Epithelial cell of prostate (primary cell): Measurements from ENCODE around the gene CHPF.

Experiments used
- DNase-seq: peaks from one replicate; pipeline ENCODE4 v3.0.0-alpha.2; 2011; ENCODE audit warnings: low read depth, low spot score
- H3K27ac ChIP-seq: fragments of 450-650 bp; 2 replicates; pipeline ENCODE4 v1.5.1; 2017; ENCODE audit warnings: mild to moderate bottlenecking

The CHPF gene

DNA sequence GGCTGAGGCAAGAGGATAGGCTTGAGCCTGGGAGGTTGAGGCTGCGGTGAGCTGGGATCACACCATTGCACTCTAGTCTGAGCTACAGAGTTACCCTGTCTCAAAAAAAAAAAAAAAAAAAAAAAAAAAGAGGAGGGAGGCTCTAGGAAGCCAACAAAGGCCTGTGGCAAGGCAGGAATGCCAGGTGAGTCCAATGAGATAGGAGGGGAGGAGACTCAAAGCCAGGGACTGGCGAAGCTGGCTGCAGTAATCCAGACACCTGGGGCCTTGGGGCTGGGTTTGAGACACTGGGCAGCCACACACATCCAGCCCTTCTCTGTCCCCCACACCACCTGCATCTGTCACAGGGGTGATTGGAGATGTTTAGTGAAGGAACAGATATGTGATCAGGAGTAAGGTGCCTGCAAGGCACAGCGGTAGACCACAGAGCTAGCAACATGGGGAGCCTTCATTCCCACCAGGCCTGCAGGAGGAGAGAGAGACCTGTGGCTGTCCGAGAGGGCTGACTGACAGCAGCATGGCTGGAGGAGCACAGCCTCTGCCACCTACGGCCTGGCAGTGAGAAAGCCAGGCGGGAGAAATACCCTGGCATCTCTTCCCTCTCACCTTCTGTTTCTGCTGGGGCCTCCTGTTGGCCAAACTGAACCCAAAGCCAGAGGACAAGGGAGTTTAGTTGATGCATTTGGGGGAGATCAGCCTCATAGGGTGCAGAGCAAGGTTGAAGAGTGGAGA lies 9.5 kb downstream of the CHPF start:
- H3K27ac ChIP-seq = no peak overlapping the region
- peak; percentile 45 for DNase-seq

DNA sequence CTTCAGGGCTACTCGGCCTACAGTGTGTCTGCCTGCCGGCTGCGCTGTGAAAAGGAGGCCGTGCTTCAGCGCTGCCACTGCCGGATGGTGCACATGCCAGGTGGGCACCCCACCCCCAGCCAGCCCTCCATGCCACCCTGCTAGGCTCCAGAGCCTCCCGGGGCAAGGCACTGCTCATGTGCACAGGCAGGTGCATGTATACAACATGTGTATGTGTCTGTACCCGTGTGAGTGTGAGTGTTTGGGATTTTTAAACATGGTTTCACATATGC lies 11.3 kb downstream of the CHPF start:
- H3K27ac ChIP-seq = no peak overlapping the region

DNA sequence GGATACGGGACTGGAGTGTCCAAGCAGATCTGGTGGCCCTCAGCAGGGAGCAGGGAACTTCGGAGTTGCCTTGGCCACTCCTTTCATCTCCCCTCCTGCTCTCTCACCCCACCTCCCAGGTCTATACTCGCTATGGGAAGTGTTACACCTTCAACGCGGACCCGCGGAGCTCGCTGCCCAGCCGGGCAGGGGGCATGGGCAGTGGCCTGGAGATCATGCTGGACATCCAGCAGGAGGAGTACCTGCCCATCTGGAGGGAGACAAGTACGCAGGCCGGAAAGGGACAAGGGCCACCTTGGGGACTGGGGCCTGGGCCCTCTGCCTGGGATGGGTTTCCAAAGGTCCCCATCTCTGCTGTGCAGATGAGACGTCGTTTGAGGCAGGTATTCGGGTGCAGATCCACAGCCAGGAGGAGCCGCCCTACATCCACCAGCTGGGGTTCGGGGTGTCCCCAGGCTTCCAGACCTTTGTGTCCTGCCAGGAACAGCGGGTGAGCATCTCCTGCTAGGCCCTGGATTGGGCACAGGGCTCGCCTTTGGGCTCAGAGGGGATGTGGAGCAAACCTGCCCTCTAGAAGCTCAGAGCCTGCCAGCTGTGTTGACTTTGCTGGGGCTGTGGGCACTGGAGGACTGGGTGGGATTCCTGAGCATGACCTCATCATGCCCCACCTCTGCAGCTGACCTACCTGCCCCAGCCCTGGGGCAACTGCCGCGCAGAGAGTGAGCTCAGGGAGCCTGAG lies 11.8 kb downstream of the CHPF start:
- no peak for DNase-seq
- no peak overlapping the region for H3K27ac ChIP-seq

More for the DNA sequence above, 11.3 kb downstream of the CHPF start:
- DNase-seq = no peak

DNA sequence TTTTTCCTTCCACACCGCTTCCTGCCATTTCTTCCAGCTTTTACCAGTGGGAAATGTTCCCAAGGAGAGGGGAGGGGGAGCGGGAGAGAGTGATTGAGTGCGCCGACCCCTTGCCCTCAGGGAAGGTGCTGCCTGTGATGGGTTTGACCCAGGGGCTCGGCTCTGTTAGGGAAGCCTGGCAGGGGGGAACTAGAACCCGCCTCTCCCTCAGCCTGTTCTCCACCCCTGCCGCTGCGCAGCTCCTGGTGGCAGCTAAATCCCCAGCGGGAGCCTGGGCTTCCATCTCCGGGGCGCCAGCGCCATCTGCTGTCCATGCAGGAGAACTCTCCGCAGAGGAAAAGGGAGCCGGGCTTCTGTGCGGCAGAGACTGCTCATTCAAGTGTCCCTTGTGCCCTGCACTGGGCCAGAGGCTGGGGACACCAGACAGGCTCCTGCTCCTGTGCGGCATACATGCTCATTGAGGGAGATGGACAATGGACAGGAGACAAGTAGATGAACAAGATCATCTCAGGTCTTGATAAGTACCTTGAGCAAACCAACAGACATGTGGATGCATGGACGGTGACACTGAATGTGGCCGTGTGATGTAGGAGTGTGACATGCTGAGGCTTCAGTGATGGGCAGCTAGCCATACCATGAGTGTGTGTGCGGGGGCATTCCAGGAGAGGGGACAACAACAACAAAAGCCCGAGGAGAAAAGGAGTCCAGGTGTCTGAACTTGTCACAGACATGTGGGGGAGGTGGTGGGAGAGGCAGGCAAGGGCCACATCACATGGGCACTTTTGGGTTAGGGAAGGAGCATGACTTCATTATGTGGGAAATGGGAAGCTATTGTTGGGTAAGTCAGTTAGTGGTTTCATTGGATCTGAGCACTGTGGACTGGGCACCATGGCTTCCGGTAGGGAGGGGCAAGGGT lies 13.3 kb downstream of the CHPF start:
- no peak for DNase-seq
- no peak overlapping the region for H3K27ac ChIP-seq

DNA sequence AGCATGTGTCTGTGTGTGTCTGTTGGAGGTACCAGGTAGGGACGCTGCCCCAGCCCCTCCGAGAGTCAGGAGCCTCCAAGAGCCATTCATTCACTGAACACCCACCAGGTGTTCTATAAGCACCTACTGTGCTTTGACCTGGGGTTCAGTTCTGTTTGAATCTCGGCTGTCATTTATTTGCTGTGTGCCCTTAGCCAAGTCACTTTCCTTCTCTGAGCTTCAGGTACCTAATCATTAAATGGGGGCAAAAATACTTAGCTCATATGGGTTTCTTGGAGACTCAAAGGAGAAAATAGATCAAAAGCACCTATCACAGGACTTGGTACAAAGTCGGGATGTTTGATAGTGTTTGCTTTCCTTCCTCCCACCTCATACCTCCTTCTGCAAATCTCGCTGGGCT lies 16.1 kb downstream of the CHPF start:
- no peak overlapping the region for H3K27ac ChIP-seq
- no peak for DNase-seq

DNA sequence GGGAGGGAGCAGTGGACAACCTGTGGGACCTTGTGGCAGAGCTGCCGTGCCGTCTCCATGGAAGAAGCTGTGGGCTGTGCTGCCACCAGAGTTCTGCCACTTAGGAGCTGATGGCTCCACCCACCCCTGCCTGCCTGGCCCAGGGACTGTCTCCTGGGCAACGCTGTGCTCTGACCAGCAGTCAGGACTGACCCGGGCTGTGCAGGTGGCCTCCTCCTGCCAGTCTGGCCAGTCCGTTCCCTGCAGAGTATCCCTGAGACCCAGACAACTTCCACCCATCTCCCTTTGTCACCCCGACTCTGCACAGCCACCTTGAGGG lies 16.6 kb downstream of the CHPF start:
- H3K27ac ChIP-seq = no peak overlapping the region
- no peak for DNase-seq

DNA sequence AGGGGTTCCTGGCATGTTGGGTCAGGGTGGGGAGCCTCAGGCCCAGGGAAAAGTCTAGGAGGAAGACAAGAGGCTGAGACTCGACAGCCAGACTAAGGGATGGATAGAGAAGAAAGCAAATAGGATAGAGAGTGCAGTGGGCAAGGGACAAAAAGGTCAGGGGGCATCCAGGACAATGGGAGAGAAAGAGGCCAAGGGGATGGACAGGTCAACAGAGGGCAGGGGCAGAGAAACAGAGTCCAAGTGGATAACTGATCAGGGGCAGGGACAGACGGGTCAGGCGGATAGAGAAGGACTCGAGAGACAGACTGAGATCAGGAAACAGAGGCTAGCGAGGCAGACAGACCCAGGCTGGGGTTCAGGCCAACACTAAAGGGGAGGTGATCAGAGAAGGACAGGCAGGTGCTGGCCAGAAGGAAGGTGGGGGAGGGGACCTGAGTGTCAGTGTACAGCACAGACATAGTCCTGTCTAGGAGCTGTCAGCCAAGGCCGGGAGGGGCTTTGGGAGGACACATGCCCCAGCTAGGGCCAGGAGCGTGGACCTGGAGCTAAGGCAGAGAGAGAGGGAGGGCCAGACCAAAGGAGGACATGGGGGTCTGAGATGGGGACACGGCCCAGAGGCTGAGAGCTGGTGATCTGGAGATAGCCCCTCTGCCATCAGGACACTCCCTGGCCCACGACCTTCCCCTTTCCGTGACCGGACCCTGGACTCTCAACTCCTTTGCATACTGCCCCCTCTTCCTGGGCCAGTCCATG lies 17.1 kb downstream of the CHPF start:
- H3K27ac ChIP-seq = no peak overlapping the region
- no peak for DNase-seq

DNA sequence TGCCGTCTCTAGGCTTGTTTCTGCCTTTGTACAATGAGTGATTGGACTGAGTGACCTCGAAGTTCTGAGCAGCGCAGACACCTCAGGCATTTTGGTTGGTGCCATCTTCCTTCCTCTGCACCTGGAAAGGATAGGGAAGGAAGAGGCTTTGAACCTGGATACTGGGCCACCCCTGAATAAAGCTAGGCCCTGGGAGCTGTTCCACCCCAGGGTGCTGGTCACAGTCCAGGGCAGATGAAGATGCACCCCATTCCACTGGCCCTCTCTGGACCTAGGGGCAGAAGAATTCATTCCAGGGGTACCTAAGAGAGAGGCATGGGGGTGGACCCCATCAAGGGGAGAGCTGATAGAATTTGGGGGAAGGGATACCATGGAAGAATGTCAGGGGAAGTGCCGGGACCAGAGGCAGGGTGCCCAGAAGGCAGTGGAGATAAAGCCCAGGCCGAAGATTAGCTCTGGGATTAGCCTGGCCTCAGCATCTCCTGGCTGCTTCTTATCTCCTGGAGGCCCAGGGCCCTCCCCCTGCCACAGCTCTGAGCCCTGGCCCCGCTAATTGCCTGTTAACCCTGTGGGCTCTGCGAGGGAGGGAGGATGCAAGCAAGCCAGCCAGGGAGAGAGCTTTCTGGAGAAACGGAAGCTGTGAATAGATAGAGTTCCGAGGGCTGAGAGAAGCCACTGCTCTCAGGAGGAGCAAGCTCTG lies 17.9 kb downstream of the CHPF start:
- DNase-seq = no peak
- no peak overlapping the region for H3K27ac ChIP-seq

DNA sequence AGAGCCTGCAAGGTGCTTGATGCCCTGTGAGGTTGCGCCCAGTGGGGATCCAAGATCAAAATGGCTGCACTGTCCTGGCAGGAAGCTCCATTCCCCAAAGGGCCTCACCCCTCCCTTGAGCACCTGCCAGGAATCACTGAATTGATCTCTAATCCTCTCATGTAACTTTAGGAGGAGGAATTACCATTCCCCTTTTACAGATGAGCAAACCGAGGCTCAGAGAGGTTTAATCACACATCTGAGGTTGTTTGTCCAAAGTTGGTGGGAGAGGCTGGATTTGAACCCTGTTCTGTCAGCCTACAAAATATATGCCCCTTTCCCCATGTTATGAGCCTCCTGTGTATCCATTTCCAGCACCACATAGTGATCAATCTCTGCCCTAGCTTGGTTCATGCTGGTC lies 18.8 kb downstream of the CHPF start:
- DNase-seq = no peak
- no peak overlapping the region for H3K27ac ChIP-seq

DNA sequence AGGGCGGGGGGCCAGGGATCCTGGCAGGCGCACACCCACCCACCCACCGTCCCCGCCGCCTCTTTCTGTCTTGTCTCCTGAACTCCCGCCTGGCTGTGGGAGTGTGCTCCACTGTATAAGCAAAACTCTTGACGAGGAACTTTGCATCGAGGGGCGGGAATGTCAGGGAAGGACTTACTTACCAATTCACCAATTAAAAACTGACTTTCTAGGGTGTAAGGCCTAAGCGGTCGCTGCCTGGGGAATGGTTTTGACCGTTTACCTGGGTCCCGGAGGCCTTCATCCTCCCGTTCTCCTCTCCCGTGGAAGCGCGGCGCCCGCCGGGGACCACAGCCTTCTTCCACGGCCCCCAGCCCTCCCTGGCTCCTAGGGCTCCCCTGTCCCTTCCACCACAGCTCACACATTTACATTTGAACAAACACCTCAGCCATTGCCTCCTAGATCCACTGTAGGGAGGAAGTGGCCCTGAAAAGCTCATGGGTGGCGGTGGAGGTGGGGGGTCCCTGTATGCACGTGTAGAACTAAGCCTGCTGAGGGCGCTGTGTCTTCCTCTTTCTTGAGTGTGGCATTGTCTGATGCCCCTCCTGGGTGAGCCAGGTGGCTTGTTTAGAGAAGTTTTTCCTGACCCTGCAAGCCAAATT lies 20.5 kb downstream of the CHPF start:
- DNase-seq = no peak
- H3K27ac ChIP-seq = no peak overlapping the region

DNA sequence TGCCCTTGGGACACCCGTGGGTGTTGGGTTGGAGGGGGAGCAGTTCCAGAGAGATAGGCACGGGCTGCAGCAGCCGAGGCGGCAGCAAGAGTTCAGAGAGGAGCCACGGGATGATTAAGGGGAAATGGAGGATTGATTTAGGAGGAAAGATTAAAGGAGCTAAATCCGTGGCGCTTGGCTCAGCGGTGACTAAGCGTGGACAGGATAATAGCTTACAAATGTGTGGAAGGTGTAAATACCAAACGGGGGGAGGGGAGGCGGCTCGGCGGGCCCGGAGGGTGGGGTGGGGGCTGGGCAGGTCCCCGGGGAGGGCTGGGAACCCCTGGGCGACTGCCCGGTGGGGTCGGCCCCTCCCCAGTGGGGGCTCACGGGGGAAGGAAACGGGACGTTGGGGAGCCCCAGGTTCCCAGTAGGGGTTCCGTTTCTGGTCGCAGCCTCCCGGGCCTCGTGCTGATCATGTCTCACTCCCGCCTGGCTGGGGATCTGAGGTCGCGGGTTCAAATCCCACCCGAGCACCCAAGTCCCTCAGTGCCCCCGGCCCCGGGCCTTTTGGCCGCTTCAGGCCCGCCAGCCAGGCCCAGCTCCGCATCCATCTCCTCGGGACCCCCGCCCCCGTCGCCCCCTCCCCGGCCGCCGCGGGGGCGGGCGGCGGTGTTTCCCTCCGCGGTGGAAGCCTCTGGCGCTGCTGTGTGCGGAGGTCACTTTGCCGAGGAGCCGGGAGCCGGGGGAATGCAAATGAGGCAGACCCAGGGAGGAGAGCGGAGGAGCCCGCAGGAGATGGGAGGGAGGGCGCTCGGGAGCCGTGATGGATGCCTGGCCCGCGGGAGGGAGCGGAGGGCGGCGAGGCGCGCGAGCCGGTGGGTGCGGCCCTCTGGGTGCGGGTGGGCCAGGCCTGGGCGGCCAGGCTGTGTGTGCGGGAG lies 21.2 kb downstream of the CHPF start:
- no peak for DNase-seq

DNA sequence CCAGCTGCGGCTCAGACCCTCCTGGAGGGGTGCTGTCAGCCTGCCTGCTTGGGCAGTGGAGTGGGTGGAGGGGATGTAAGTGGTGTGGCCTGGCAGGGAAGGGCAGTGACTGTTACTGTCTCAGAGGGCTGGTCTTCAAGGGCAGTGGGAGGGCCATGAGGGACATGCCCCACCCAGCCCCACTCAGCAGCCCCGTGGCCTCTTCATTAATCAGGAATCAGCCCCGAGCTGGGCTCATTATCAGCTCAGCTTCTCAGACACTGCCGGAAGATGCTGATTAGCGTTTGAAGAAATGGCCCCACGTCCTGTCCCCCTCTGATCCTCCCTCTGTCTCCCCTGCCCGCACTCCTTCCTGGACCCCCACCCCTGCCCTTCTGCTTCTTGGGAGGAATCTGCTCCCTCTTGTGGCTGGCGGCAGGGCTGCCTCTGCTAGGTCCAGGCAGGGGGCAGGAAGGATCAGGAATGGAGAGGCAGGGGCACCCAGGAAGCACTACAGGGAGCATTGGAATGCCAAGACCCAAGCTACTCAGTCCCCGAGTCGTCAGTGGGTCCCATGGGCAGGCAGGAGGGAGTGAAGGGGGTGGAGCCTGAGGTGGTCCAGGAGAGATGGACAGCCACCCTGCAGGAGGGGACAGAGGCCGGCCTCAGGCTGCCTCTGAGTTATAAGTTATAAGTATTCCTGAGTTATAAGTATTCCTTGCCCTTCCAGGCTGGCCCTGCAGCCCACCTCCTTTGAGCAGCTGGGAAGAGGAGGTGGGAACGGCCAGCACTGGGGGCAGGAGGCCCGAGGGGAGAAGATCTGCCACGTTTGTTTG lies 22.3 kb downstream of the CHPF start:
- no peak for DNase-seq
- no peak overlapping the region for H3K27ac ChIP-seq

More for the DNA sequence above, 21.2 kb downstream of the CHPF start:
- H3K27ac ChIP-seq = no peak overlapping the region

DNA sequence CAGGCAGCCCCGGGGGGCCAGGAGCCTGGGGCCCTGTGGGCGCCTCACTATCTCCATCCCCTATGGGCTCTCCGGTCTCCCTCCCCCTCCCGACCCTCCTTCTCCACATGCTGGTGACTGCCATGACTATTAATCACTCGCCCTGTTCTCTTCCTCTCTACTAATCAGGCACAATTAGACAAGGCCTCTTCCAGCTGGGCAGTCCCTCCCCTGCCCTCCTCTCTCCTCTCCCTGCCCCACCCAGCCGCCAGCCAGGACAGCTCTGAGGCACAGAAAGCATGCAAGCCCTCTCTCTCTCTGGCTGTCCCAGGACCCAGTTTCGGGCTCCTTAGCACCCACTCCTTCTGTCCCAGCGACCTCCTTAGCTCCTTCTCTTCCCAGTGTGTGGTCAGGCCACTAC lies 23.5 kb downstream of the CHPF start:
- no peak overlapping the region for H3K27ac ChIP-seq
- DNase-seq = no peak

DNA sequence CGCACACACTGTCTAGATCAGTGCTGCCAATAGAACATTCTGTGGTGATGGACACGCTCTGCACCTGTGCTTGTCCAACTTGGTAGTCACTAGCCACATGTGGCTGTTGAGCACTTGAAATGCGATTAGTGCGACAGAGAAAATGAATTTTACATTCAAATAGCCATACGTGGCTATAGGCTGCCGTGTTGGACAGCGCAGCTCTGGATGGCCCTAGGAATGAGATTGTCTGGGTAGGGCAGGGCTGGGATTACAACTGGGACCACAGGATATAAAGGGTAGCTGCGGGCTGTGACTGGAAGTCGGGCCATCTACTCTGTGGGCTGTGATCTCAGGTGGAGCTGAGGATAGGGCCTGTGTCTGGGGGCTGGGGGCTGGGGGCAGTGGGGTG lies 24.1 kb downstream of the CHPF start:
- no peak for DNase-seq
- no peak overlapping the region for H3K27ac ChIP-seq

DNA sequence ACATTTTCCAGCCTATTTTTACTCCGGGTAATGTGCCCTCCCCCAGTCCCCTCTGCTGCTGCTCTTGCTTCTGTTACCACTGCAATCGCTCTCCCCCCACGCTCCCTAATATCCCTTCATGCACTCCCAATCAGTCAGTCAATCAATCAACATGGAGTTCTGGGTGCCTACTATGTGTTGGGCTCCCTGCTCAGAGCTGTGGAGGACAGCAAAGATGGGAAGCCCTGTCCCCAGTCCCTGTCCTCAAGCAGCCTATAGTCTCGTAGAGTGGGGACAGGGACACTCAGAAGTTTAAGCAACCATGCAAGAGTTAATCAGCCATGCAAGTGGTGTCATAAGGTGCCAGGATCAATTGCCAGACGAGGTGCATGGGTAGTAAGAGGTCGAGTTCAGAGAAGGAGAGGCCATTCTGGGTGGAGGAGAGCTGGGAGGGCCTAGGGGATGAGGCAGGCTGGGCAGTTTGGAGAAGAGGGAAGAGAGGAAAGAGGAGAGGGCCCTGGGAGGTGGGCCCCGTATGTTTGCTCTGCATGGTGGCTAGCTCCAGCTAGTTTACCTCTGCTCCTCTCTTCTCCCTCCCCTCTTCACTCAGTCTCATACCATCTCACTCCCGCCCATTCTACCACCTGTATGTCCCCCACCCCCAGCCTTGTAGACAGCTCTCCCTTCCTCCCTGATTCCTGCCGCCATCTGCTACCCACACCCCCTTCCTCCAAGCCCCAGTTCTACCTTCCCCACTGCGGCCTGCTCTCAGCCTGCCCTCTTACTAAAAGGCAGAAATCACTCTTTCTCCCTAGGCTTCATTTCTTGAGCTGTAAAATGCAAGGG lies 25.4 kb downstream of the CHPF start:
- no peak for DNase-seq
- no peak overlapping the region for H3K27ac ChIP-seq

DNA sequence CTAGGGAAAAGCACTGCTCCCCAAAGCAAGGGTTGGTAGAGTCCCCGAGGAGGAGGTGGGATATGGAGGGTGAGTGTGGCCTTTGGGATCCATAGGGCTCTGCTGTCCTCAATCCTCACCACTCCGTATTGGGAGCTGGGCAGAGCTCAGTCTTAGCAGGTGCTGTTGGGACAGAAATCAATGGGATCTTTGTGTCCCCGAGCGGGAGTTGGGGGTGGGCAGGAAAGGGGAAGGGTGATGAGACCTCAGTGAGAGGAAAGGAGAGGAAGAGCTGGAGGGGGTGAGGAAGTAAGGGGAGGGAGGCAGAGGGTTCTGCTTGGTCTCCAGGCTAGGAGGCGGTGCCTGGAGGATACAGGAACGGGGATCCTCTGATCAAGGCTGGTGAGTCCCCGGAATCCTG lies 26.7 kb downstream of the CHPF start:
- no peak for DNase-seq
- H3K27ac ChIP-seq = no peak overlapping the region
